MCF 10A (cell line): Measurements from ENCODE around the gene SLC1A1. TPM values are rescaled to one million over a fixed set of nuclear protein-coding genes. Genes with fewer than 3 reads are reported as not detected.

Source experiments
- BruUV-seq: library from RNA; stranded (reverse); fragments of 400-500 nt; replicated peaks from 2 replicates; lab custom pipeline; 2021; lab: Mats Ljungman, UMichigan
- CTCF ChIA-PET: fragments of 300-600 bp; sonication (Branson Sonifier 250); formaldehyde crosslinking; extraction: SDS; loops from one replicate; lab custom pipeline; 2021; ENCODE audit warnings: antibody characterized with exemption, inconsistent platforms; lab: Yijun Ruan, JAX
- POLR2A ChIA-PET: fragments of 300-600, 350-650 bp; sonication (Branson Sonifier 250); formaldehyde crosslinking; extraction: SDS; loops from one replicate; lab custom pipeline; 2020; ENCODE audit warnings: antibody characterized with exemption, inconsistent platforms; lab: Yijun Ruan, JAX
- DNase-seq: peaks from one replicate; pipeline ENCODE4 v3.0.0-alpha.2; 2018; ENCODE audit not compliant: unreplicated experiment
- H3K27ac Mint-ChIP-seq: one replicate; pipeline ENCODE4 v1.8.0; 2022; ENCODE audit warnings: mild to moderate bottlenecking, low read depth, mixed read lengths; ENCODE audit not compliant: unreplicated experiment
- H3K27me3 Mint-ChIP-seq: one replicate; pipeline ENCODE4 v1.8.0; 2022; ENCODE audit warnings: mixed read lengths; ENCODE audit not compliant: insufficient read depth, unreplicated experiment
- H3K36me3 Mint-ChIP-seq: one replicate; pipeline ENCODE4 v1.8.0; 2022; ENCODE audit warnings: mild to moderate bottlenecking, moderate library complexity, mixed read lengths; ENCODE audit not compliant: insufficient read depth, unreplicated experiment
- H3K4me1 Mint-ChIP-seq: one replicate; pipeline ENCODE4 v1.8.0; 2022; ENCODE audit warnings: mixed read lengths; ENCODE audit not compliant: insufficient read depth, unreplicated experiment
- H3K4me3 Mint-ChIP-seq: one replicate; pipeline ENCODE4 v1.8.0; 2022; ENCODE audit warnings: mild to moderate bottlenecking, moderate library complexity, mixed read lengths; ENCODE audit not compliant: unreplicated experiment
- H3K9me3 Mint-ChIP-seq: one replicate; pipeline ENCODE4 v1.8.0; 2022; ENCODE audit warnings: mixed read lengths; ENCODE audit not compliant: unreplicated experiment
- CTCF ChIP-seq: fragments of 200-600 bp; IDR thresholded peaks from one replicate; pipeline ENCODE4 v1.8.0; 2022; ENCODE audit warnings: antibody characterized with exemption, mild to moderate bottlenecking; ENCODE audit not compliant: unreplicated experiment
- intact Hi-C: fragments of 100-400 bp; cut with micrococcal nuclease; formaldehyde crosslinking; loops from 2 replicates; pipeline ENCODE4 v1.14.1; 2022
- total RNA-seq: library from RNA; stranded (reverse); gene quantifications from 2 replicates; pipeline ENCODE4 v1.2.3, GENCODE V29; 2022

SLC1A1 gene
- total RNA-seq, 1 experiment from 2014 or later, result 0.16 TPM

GRCh38 chr9:4575997-4576396 is 85.7 kb downstream of the SLC1A1 start:
- TF ChIP-seq CTCF, result no peak
- no peaks in the 10 kb centered on the region for H3K9me3 Mint-ChIP-seq
- no TSS peak for BruUV-seq
- no peak for DNase-seq
- H3K27ac Mint-ChIP-seq, result no peak overlapping the region
- ChIA-PET CTCF (interaction anchor here (0.7 kb wide), 1 partner anchor 90 kb away, joined by 3 read pairs; no protein-coding TSS in a partner anchor), POLR2A (no interaction called here)
- H3K27me3 Mint-ChIP-seq, result no peaks in the 10 kb centered on the region
- no peaks in the 10 kb centered on the region for H3K36me3 Mint-ChIP-seq
- H3K4me3 Mint-ChIP-seq, result no peak overlapping the region
- intact Hi-C loops, result no loop called here
- H3K4me1 Mint-ChIP-seq, result no peaks in the 10 kb centered on the region

- POLR2A ChIA-PET, result no interaction called here
- no peaks in the 10 kb centered on the region for H3K4me1 Mint-ChIP-seq
- no peak for TF ChIP-seq CTCF
- no peak for DNase-seq
- H3K9me3 Mint-ChIP-seq, result no peaks in the 10 kb centered on the region
- CTCF ChIA-PET, result interaction anchor here (0.7 kb wide), 1 partner anchor 89 kb away, joined by 3 read pairs; no protein-coding TSS in a partner anchor
- no peaks in the 10 kb centered on the region for H3K36me3 Mint-ChIP-seq
- intact Hi-C loops, result no loop called here
- no peak overlapping the region for H3K27ac Mint-ChIP-seq
- no peak overlapping the region for H3K4me3 Mint-ChIP-seq
- no peaks in the 10 kb centered on the region for H3K27me3 Mint-ChIP-seq
- BruUV-seq, result no TSS peak
These were observed 86.2 kb downstream of the SLC1A1 start for GRCh38 chr9:4576448-4576847.

GRCh38 chr9:4579001-4579400 is 88.7 kb downstream of the SLC1A1 start:
- no peak for DNase-seq
- Mint-ChIP-seq H3K9me3 (no peaks in the 10 kb centered on the region), H3K4me3 (no peak overlapping the region), H3K36me3 (no peaks in the 10 kb centered on the region), H3K27ac (no peak overlapping the region), H3K27me3 (no peaks in the 10 kb centered on the region), H3K4me1 (no peaks in the 10 kb centered on the region)
- POLR2A ChIA-PET, result interaction anchor here (0.7 kb wide), 1 partner anchor 75 kb away, joined by 4 read pairs; no protein-coding TSS in a partner anchor
- CTCF ChIA-PET, result no interaction called here
- no TSS peak for BruUV-seq
- no peak for TF ChIP-seq CTCF
- intact Hi-C loops, result no loop called here

- no peak overlapping the region for H3K4me3 Mint-ChIP-seq
- POLR2A ChIA-PET, result no interaction called here
- H3K9me3 Mint-ChIP-seq, result no peaks in the 10 kb centered on the region
- no peak for TF ChIP-seq CTCF
- no peaks in the 10 kb centered on the region for H3K27me3 Mint-ChIP-seq
- BruUV-seq, result no TSS peak
- H3K36me3 Mint-ChIP-seq, result no peaks in the 10 kb centered on the region
- intact Hi-C loops, result no loop called here
- H3K27ac Mint-ChIP-seq, result no peak overlapping the region
- no peak for DNase-seq
- no peaks in the 10 kb centered on the region for H3K4me1 Mint-ChIP-seq
- CTCF ChIA-PET, result interaction anchor here (0.6 kb wide), 1 partner anchor 262 kb away, joined by 4 read pairs; no protein-coding TSS in a partner anchor
These were observed 90.9 kb downstream of the SLC1A1 start for GRCh38 chr9:4581035-4581760.
